HG02840 (cell line): Measurements from ENCODE around the gene IGFL3.
"Not testable (repeated sequence)": the region's sequence is repeated elsewhere in the genome, so short reads cannot be mapped to it uniquely, and the experiment has no call there.

Experiments used
- ATAC-seq: cut with Tn5 transposase; IDR thresholded peaks from one replicate; pipeline ENCODE4 v1.9.1; 2021; ENCODE audit warnings: mild to moderate bottlenecking, moderate library complexity, moderate number of reproducible peaks; ENCODE audit not compliant: unreplicated experiment, low FRiP score

Gene IGFL3

GRCh38 chr19:46124638-46125115 is at the start of gene IGFL3:
Gene IGFL3, minus strand, starts transcription at chr19:46124688. Its CDS starts 39 bp downstream, at chr19:46124649.
- ATAC-seq, result no peak

GRCh38 chr19:46173886-46174480 is 49.5 kb upstream of the IGFL3 start:
- ATAC-seq, result no peak

GRCh38 chr19:46162731-46163130 is 38.2 kb upstream of the IGFL3 start:
- no peak for ATAC-seq

- ATAC-seq, result not testable (repeated sequence)
Measured at GRCh38 chr19:46161642-46162257, 37.3 kb upstream of the IGFL3 start.

GRCh38 chr19:46160233-46160775 is 35.8 kb upstream of the IGFL3 start:
- ATAC-seq, result no peak

- ATAC-seq, result no peak
Measured at GRCh38 chr19:46159418-46160232, 35.1 kb upstream of the IGFL3 start.

GRCh38 chr19:46155237-46155636 is 30.7 kb upstream of the IGFL3 start:
- no peak for ATAC-seq

GRCh38 chr19:46150606-46151005 is 26.1 kb upstream of the IGFL3 start:
- no peak for ATAC-seq

- no peak for ATAC-seq
Measured at GRCh38 chr19:46147791-46148288, 23.4 kb upstream of the IGFL3 start, which contains the start of gene IGFL2. Gene IGFL2, plus strand, starts transcription at chr19:46148238. Its CDS starts 41 bp downstream, at chr19:46148279.

- no peak for ATAC-seq
Measured at GRCh38 chr19:46147166-46147740, 22.8 kb upstream of the IGFL3 start.

GRCh38 chr19:46144756-46145155 is 20.3 kb upstream of the IGFL3 start:
- no peak for ATAC-seq

GRCh38 chr19:46142294-46142693 is 17.8 kb upstream of the IGFL3 start:
- ATAC-seq, result no peak

GRCh38 chr19:46141421-46141820 is 16.9 kb upstream of the IGFL3 start:
- ATAC-seq, result no peak

GRCh38 chr19:46137915-46138473 is 13.5 kb upstream of the IGFL3 start:
- no peak for ATAC-seq

GRCh38 chr19:46134527-46134926 is 10.0 kb upstream of the IGFL3 start:
- no peak for ATAC-seq

- ATAC-seq, result no peak
Measured at GRCh38 chr19:46133777-46134241, 9.3 kb upstream of the IGFL3 start.

GRCh38 chr19:46133101-46133627 is 8.7 kb upstream of the IGFL3 start:
- ATAC-seq, result no peak

GRCh38 chr19:46132508-46133100 is 8.1 kb upstream of the IGFL3 start:
- no peak for ATAC-seq

- ATAC-seq, result no peak
Measured at GRCh38 chr19:46131485-46132143, 7.1 kb upstream of the IGFL3 start.
